Nephron (organoid): ENCODE measurements around the gene YAP1.
A peak's percentile ranks its signal among the peaks of the same experiment; 100 is the strongest.

Experiments used
- H3K27ac Mint-ChIP-seq, 3 experiments: 2 replicates each; pipeline ENCODE4 v1.8.0; 2020; ENCODE audit warnings: mixed read lengths in 3 of 3, mild to moderate bottlenecking in 2 of 3, moderate library complexity in 1 of 3
- H3K27me3 Mint-ChIP-seq: 2 replicates; pipeline ENCODE4 v1.8.0; 2021; ENCODE audit warnings: low read depth, mild to moderate bottlenecking, moderate library complexity, mixed read lengths
- H3K36me3 Mint-ChIP-seq: 2 replicates; pipeline ENCODE4 v1.8.0; 2020; ENCODE audit warnings: low read depth, mixed read lengths
- H3K4me1 Mint-ChIP-seq: 2 replicates; pipeline ENCODE4 v1.8.0; 2020; ENCODE audit warnings: mixed read lengths
- H3K4me3 Mint-ChIP-seq, 3 experiments: 2 replicates each; pipeline ENCODE4 v1.8.0; 2020; ENCODE audit warnings: mild to moderate bottlenecking in 3 of 3, mixed read lengths in 3 of 3, moderate library complexity in 2 of 3
- H3K9me3 Mint-ChIP-seq: 2 replicates; pipeline ENCODE4 v1.8.0; 2020; ENCODE audit warnings: mixed read lengths
- TF ChIP-seq, protein P1 (sequence below), 3 experiments: fragments of 200-600 bp; sonication (generic); IDR thresholded peaks; one replicate each; pipeline ENCODE4 v1.5.0; 2021; ENCODE audit warnings: antibody characterized with exemption in 3 of 3; ENCODE audit not compliant: unreplicated experiment in 3 of 3

Gene YAP1

DNA sequence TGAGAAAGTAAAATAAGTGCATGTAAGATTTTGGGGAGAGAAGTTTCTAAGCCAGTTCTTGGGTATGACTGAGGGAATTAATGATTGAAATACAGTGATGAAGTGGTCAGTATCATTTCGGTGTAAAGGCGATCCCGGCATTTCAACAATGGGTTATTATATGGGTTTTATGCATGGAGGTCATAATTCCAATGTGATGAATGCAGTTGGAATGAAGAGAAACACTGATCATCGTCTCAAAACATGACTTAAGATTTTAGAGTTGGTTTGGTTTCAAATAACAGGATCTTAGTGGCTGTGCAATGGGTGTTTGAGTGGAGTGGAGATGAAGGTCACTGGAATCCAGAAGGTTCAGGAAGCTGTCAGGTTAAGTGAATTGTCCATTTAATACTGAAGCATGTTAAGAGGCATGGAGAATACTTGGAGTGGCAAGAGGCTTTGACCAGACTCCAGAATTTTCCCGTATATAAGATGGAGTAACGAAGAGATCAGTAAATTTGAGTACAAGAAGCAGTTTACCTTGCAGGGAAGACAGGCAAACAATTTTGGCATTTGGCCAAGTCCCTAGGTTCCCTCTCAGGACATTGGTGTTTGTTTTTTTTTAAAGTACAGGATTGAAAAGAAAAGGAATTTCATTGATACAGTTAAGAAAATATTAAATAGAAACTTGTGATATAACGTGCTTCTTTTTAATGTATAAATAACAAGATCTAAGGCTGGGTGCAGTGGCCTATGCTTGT lies 110.7 kb downstream of the YAP1 start:
- no peaks in the 10 kb centered on the region for H3K27me3 Mint-ChIP-seq
- H3K4me3 Mint-ChIP-seq, result no peak overlapping the region
- TF ChIP-seq, protein P1, sequence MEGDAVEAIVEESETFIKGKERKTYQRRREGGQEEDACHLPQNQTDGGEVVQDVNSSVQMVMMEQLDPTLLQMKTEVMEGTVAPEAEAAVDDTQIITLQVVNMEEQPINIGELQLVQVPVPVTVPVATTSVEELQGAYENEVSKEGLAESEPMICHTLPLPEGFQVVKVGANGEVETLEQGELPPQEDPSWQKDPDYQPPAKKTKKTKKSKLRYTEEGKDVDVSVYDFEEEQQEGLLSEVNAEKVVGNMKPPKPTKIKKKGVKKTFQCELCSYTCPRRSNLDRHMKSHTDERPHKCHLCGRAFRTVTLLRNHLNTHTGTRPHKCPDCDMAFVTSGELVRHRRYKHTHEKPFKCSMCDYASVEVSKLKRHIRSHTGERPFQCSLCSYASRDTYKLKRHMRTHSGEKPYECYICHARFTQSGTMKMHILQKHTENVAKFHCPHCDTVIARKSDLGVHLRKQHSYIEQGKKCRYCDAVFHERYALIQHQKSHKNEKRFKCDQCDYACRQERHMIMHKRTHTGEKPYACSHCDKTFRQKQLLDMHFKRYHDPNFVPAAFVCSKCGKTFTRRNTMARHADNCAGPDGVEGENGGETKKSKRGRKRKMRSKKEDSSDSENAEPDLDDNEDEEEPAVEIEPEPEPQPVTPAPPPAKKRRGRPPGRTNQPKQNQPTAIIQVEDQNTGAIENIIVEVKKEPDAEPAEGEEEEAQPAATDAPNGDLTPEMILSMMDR (IDR thresholded peaks at IDR 0.05; ENCODE audit: unreplicated experiment in 3 of 3), result no peak
- H3K27ac Mint-ChIP-seq, result peak overlapping the region in 2 of 3 experiments; percentile 6 to 8
- H3K36me3 Mint-ChIP-seq, result peaks cover 71% of the 10 kb centered on the region
- no peaks in the 10 kb centered on the region for H3K9me3 Mint-ChIP-seq
- peaks cover 39% of the 10 kb centered on the region for H3K4me1 Mint-ChIP-seq

DNA sequence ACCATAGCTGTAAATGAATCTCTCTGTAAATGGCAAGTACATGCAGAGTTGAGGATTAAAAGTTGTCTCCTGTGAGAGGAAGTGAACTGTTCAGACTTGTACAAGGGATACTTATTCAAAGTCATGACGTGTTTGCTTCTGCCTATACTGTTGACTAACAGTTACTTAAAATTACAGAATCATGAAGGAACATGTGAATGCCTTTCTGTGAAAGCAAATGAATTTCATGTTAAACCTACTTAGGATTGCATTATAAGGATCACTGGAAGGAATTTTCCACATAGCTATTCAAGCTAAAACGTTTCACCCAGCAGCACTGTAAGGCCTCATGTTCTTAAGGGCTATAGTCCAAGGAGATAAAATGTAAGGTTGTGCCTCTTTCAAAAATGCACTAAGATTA lies 113.6 kb downstream of the YAP1 start:
- TF ChIP-seq, protein P1 (IDR thresholded peaks at IDR 0.05; ENCODE audit: unreplicated experiment in 3 of 3), result no peak
- Mint-ChIP-seq H3K9me3 (no peaks in the 10 kb centered on the region), H3K27me3 (no peaks in the 10 kb centered on the region), H3K4me1 (peaks cover 40% of the 10 kb centered on the region), H3K36me3 (peaks cover 74% of the 10 kb centered on the region), H3K27ac (peak overlapping the region; percentile 73 to 90 (median 75)), H3K4me3 (no peak overlapping the region)

DNA sequence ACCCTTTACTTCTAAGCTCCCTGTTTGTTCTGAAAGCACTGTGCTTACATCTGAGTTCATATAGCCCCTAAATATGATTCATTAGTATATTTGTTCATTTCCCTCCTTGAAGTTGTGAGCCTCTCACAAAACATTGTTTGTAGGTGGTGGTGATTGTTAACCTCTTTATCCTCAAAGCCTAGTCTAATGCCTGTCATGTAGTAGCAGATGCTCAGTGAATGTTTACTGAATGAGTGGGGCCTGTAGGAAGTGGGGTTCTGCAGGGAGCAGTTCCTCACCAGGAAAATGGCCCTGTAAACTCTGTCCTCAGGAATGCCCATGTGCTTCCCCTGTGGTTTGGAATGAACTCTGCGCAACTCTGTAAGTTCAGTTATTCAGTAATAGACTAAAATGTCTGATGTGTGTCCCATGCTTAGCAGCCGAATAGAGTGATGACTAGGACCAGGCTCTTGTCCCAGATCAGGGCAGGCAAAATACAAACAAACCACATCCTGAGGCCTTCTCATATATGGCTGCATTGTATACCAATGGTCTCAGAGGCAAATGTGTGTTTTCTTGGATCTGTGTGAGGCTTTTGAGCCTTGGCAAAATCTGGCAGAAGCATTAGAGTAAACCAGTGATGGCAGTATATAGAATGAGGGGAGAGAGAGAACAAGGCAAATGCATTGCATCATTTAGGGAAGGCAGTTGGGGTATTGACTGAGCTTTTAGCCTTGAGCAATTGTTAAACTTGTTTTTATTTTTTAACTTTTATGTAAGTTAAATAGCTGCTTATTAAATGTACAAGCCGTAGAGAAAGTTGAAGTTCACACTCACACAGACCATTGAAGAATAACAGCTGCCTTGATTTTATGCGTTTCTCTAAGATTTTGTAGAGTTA lies 115.7 kb downstream of the YAP1 start:
- Mint-ChIP-seq H3K27ac (peak overlapping the region; percentile 79 to 85 (median 83)), H3K27me3 (no peaks in the 10 kb centered on the region)

DNA sequence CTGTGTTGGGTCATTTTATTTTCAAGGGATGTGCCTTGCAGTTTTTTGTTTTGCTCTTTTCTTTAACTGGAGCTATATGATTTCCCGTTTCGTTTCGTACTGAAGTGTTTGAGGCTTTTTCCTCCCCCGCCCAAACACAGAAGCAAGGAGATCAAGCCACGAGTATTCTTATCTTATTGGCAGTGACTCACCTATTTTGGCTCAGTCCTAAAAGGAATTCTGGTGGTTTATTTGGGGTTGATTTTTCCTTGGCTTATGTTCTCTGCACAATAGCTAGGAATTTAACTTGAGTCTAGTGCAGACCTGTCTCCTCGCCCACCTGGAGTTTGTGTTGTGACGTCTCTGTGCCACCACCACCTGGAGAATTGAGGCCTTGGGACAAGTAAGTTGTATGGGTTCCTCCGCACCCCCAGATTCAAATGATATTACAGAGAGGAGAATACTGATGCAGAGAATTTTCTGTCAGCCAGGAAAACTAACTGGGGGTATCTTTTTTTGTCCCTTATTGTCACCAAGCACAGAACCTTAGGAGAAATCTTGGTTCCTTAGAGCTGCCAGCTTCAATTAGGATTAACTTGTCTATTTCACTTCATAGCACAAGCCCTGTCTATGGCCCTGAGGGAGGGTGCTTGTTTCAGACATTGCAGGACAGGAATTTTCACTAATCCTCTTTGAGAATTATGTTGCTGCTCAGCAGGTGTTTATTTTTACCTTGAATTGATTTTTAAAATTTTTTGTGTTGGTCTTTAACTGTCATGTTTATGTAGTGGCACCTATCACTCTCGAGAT lies 116.6 kb downstream of the YAP1 start:
- no peaks in the 10 kb centered on the region for H3K27me3 Mint-ChIP-seq
- H3K4me1 Mint-ChIP-seq, result peaks cover 53% of the 10 kb centered on the region
- H3K36me3 Mint-ChIP-seq, result peaks cover 77% of the 10 kb centered on the region
- H3K27ac Mint-ChIP-seq, result peak overlapping the region in 2 of 3 experiments; percentile 65 to 79
- no peaks in the 10 kb centered on the region for H3K9me3 Mint-ChIP-seq
- TF ChIP-seq, protein P1 (IDR thresholded peaks at IDR 0.05; ENCODE audit: unreplicated experiment in 3 of 3), result no peak
- H3K4me3 Mint-ChIP-seq, result no peak overlapping the region

More for the DNA sequence above, 115.7 kb downstream of the YAP1 start:
- TF ChIP-seq, protein P1 (IDR thresholded peaks at IDR 0.05; ENCODE audit: unreplicated experiment in 3 of 3), result no peak
- H3K4me3 Mint-ChIP-seq, result no peak overlapping the region
- H3K36me3 Mint-ChIP-seq, result peaks cover 76% of the 10 kb centered on the region
- H3K9me3 Mint-ChIP-seq, result no peaks in the 10 kb centered on the region
- peaks cover 51% of the 10 kb centered on the region for H3K4me1 Mint-ChIP-seq

DNA sequence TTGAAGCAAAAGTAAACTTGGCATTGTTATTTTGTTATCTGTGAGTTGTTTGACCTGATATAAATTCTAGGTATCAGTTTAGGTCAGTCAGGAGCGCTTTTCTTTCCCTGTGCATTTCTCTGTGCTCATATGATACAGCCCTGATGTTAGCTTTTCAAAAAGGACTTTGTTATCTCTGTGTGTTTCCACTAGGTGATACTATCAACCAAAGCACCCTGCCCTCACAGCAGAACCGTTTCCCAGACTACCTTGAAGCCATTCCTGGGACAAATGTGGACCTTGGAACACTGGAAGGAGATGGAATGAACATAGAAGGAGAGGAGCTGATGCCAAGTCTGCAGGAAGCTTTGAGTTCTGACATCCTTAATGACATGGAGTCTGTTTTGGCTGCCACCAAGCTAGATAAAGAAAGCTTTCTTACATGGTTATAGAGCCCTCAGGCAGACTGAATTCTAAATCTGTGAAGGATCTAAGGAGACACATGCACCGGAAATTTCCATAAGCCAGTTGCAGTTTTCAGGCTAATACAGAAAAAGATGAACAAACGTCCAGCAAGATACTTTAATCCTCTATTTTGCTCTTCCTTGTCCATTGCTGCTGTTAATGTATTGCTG lies 119.4 kb downstream of the YAP1 start:
- Mint-ChIP-seq H3K36me3 (peaks cover 73% of the 10 kb centered on the region), H3K4me1 (peaks cover 41% of the 10 kb centered on the region), H3K27me3 (no peaks in the 10 kb centered on the region), H3K9me3 (no peaks in the 10 kb centered on the region), H3K27ac (peak overlapping the region; percentile 61 to 82 (median 69)), H3K4me3 (no peak overlapping the region)
- TF ChIP-seq, protein P1 (IDR thresholded peaks at IDR 0.05; ENCODE audit: unreplicated experiment in 3 of 3), result no peak
